UCSD-AML1 (cell line): ENCODE results near the gene NTSR1.

Experiments used
- DNase-seq: peaks from one replicate; lab custom pipeline; 2025; ENCODE audit not compliant: unreplicated experiment; lab: John Stamatoyannopoulos, UW

NTSR1 gene

DNA sequence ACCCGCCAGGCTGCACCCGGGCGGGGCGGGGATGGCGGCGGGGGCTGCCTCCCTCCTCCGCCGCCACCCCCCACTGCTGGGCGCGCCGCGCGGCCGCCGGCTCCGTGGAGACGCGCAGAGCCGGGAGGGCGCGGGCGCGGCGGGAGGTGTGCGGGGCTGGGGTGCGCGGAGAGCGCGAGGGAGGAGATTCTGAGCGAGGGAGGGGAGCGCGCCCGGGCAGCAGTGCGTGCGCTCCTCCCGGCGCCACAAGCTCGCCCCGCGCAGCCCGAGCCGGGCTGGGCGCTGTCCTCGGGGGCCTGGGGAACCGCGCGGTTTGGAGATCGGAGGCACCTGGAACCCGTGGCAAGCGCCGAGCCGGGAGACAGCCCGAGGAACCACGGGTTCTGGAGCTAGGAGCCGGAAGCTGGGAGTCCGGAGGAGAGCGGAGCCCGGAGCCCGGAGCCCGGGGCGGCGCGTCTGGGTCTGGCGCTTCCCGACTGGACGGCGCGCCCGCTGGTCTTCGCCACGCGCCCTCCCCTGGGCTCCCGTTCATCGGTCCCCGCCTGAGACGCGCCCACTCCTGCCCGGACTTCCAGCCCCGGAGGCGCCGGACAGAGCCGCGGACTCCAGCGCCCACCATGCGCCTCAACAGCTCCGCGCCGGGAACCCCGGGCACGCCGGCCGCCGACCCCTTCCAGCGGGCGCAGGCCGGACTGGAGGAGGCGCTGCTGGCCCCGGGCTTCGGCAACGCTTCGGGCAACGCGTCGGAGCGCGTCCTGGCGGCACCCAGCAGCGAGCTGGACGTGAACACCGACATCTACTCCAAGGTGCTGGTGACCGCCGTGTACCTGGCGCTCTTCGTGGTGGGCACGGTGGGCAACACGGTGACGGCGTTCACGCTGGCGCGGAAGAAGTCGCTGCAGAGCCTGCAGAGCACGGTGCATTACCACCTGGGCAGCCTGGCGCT lies at the start of gene NTSR1:
Gene NTSR1 (plus strand): TSS at position 246 of the 946 bp plus-strand sequence. CDS start 372 bp downstream, at position 618.
- no peak for DNase-seq

DNA sequence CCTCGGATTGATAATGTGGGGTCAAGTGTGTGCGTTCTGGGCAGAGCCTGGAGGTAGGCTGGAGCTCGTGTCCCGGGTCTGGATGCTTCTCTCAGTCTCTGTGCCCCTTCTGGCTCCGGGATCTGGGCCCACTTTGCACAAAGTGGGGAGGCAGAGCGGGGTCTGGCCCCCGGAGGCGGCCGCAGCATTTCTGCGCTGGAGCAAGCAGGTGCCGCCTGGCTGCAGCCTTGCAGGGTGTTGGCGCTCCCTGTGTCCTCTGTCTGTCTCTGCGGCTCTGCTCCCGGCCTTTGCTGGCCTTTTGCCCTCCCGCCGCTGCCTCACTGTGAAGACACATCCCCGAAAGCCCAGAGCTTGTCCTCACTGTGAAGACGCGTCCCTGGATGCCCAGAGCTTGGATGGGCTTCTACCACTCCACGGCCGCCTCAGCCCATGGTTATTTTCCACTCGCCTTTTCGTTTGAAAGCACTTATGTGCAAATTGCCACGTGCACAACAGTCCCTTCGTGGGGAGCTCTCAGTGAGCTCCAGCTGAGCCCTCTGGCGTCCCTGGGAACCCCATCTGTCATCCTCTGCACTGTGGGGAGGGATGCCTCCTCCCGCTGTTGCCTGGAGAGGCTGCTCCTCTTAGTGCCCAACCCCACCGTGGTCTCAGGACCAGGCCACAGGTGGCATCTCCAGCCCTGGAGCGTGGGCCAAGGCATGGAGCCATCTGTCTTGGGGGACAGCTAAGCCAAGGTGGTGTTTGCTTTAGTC lies 49.0 kb upstream of the NTSR1 start:
- DNase-seq, result no peak

DNA sequence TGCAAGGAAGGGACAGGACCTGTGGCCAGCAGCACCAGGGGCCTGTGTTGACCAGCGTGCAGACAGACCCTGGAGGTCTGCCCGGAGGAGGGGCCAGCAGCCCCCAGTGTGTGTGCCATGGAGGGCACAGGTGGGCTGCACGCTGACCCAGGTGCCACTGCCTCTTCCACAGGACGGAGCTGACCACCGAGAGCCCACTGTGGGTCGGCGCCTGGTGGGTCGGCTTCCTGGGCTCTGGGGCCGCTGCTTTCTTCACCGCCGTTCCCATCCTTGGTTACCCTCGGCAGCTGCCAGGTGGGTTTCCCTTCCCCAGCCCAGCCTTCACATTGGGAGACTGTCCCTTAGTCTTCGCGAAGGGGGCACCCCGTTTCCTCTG lies 48.4 kb upstream of the NTSR1 start:
- no peak for DNase-seq

DNA sequence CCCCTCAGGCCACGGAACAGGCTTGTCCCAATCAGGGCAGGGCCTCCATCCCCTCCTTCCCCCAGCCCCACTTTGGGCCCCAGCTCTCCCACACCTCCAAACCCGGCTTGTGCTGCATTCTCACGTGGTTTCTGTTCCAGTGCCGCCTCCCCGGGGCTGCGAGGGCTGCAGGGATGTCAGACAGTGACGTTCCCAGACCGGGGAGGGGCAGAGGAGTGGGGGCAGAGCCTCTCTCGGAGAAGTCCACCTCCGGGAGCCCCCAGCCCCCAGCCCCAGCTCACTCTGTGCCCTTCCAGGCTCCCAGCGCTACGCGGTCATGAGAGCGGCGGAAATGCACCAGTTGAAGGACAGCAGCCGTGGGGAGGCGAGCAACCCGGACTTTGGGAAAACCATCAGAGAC lies 47.9 kb upstream of the NTSR1 start:
- no peak for DNase-seq

DNA sequence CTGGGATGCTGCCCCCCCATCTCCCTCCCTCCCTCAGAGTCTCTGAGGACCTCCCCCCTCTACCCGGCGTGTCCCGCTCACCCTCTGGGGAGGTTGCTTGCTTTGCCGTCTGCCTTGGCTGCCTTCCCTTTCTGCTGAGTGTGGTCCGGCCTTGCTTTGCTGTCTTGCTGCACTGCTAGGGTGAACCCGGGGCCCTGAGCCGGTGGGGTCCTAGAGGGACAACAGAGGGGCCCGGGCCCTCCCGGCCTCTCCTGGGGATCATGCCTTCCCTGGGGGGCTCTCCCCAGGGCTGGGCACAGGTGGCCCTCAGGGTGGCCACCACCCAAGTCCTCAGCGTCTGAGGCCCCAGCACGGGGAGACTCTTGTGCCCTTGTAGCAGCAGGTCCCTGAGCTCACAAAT lies 47.0 kb upstream of the NTSR1 start:
- DNase-seq, result no peak

DNA sequence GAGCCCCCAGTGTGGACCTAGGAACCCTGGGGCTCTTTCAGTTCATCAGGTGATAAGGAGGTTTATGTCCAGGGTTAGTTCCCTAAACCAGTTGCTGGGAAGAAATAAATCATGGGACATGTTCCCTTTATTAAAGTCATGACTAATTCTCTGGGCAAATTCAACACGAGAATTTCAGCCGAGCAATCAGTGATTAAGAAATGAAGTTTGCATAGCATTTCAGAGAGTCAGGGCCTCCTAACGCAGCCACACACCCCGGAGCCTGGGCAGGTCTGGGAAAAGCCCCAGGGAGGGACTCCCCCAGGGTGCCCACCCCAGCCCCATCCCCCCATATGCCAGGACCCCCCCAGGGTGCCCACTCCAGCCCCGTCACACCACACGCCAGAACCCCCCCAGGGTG lies 46.2 kb upstream of the NTSR1 start:
- DNase-seq, result no peak

DNA sequence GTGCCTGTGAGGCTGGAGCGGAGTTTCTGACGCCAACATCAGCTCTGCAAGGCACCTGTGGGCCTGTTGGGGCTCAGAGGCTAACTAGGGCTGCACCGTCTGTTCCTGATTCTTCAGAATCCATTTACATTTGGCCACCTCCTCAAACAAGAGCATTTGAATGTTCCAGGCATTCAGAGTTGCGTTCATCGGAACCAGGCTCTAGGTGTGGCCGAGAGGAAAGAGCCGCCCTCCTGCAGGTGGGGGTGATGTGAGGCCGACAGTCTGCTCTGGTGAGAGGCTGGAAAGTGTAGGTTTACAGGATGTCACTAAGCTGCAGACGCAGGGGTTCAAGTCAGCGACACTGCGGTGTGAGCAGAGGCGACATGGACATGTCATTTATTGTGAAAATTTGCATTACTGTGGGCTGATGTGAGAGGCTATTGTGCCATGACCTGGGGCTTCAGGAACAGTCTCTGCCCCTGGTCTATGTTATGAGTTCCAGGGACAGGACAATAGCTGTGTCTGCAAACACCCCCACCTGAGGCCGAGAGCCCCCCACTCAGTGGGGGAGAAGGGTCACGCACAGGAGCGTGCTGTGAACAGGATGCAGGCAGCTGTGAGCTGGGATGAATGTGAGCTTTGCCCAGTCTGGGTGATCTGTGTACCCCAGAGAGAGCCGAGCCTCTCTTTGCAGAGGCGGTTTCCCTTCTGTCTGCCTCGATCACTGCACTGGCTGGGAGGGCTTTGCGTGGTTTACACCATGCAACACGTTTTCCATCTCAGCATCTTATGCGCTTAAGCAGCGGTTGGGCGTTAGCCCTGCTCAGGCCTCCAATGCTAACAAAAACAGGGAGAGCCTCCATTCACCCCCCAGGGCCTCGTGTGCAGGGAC lies 45.3 kb upstream of the NTSR1 start:
- DNase-seq, result no peak

DNA sequence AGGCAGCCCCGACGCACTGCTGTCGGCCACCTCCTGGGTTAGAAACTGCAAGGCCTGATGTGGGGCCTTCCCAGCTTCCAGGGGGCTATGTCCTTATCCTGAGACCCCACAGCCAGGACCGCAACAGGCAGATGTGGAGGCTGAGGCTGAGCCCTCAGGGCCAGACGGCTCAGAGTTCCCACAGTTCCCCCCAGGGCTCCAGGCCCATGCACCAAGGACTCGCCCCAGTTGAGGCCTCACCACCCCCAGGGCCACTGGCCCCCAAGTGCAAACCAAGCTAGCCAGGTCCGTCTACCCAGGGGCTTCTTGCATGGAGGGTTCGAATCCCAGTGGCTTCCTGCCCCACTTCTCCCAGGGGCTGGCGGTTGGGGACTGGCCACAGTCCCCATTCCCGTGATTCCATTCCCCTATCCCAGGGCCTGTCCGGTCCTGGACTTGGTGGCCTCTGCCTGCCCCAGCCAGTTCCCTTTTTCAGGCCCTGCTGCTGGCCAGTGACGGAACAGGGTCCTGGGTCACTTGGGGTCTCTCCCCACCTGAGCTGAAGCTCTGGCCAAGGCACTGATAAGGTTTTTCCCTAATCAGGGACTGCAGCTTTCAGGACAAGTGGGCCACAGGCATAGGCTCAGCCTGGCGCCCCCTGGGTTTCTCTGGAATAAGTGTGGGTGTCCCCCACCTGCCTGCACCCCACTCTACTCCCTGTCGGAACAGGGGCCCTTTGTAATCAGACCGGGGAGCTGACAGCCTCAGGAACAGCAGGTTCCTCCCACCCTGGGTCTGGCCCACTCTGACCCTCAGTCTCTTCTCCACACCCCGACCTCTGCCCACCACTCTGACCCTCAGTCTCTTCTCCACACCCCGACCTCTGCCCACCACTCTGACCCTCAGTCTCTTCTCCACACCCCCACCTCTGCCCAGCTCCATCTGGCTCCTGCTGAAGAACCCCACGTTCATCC lies 44.3 kb upstream of the NTSR1 start:
- no peak for DNase-seq

DNA sequence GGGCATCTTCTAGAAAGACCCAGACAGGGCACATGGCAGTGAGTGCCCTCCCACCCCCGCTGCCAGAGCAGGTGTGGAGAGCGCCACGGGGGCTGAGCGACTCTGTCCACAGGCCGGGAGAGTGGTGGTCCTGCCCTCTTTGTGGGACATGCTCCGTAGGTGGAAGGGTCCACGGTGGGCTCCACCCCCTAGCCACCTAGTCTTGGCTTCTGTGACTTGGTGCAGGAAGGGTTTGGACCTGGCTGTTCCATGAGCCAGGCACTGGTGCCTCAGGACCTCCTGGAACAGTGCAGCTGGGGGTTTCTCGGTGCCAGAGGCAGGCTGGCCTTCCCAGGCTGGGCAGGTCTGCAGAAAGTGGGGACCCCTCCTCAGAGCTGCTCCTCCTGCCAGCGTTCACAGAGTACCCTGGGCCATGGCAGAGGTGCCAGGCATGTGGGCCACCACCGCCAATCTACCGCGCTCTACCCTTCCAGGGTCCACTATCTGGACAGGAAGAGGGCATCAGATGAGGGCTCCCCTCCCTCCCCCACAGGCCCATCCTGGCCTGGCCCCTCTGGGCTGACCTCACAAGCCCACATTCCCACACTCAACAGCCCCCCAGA lies 43.4 kb upstream of the NTSR1 start:
- no peak for DNase-seq

DNA sequence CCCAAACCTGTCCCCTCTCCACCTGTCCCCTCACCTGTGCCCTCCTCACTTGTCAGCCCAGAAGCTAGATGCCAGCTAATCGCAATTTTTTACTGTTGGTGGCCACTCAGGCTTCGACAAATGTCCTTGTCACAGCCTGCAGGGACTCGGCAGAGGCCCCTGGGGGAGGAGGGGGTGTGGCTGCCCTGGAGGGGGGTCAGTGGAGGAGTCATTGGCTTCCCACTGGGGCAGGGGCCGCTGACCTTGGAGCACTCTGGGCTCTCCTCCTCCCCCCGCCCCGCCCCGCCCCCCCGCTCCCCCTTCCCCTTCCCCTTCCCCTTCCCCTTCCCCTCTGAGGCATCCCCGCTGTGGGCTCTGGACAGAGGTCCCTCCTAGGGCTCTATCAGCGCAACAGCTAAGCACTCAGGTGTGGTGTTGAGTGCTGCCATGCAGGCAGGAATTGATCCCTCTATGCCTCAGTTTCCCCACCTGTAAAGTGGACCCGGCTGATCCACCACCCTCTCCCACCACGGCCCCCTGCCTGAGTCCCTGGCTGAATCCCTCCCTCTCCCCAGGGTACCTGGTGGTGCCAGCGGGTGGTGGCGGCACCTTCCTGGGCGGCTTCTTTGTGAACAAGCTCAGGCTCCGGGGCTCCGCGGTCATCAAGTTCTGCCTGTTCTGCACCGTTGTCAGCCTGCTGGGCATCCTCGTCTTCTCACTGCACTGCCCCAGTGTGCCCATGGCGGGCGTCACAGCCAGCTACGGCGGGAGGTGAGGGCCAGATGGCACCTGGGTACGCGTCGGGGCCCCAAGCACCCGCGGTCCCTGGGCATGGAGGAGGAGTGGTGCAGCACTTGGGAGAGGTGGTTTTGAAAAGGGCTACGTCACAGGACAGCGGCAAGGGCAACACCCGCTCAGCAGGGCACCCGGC lies 42.6 kb upstream of the NTSR1 start:
- DNase-seq, result no peak

DNA sequence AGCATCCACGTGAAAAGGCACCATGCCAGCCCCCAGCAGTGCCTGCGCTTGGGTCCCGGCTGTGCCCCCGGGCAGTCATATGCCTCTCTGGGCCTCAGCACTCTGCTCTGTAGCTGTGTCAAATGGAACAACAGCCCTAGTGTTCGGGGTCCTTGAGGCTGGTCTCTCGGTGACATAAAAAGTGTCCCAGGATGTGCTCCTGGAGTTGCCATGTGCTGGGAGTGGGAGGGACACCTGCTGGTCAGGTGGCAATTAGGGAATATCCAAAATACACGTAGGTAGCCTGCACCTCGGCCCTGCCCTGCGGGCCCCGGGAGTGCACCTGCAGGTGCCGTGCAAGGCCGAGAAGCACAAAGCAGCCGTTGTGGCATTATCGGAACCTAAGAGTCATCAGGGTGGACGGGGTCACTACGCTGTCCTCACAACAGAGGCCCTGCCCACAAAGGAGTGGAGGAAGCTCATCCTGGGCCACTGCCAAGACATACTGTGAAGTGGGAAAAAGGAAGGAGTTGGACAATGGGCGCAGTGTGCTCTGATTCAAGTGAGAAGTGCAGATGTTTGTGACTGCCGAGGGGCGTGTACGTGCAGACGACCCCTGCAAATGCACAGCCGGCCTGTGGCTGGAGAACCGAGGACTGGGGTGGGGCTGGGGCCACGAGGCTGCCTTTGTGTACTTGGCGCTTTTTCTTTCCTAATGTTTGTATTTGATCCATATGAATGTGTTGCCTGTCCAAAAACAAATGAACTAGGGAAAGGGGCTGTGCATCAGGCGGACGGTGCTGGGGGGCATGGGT lies 41.7 kb upstream of the NTSR1 start:
- no peak for DNase-seq

DNA sequence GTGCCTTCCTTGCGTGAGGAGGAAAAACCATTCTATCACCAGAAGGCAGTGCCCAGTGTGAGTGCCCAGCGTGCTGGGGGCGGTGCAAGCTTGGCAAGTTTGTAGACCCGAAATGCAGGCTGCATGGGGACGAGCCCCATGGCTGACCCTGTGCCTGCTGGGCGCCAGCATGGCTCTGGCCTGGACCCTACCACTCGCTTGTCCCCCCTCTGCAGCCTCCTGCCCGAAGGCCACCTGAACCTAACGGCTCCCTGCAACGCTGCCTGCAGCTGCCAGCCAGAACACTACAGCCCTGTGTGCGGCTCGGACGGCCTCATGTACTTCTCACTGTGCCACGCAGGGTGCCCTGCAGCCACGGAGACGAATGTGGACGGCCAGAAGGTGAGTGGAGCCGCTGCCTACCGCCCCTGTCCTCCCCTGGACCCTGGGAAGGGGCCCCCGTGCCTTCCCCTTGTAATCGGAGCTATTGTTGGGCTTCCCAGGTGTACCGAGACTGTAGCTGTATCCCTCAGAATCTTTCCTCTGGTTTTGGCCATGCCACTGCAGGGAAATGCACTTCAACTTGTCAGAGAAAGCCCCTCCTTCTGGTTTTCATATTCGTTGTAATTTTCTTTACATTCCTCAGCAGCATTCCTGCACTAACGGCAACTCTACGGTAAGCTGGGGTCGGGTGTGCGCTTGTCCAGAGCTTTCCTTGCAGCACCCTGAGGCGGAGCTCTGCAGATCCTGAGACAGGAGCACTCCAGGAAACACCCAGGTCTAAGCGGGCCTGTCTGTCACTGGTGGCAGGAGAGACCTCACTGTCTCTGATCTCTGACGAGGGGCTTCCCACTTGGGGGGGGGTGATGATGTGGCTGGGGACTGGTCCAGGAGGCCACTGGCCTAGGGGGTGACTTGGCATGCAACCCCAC lies 40.9 kb upstream of the NTSR1 start:
- DNase-seq, result no peak

DNA sequence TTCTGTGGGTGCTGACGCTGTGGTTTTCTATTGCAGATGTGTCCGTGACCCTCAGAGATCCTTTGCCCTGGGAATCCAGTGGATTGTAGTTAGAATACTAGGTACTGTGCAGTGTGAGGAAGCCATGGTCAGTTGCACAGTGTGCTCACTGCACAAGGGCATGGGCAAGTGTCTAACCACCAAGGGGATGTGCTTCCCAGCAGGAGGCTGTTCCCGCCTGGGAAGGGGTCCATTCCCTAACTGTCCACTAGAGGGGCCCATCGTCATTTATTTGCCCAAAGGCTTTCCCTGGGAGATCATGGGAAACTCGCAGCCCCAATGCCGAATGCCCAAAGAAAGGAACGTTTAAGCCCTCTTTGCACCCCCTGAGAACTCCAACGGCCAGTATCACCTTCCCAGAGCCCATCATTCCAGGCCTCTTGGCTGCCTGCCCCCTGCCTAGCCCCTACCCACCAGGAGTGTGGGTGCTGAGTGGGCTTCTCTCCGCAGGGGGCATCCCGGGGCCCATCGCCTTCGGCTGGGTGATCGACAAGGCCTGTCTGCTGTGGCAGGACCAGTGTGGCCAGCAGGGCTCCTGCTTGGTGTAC lies 40.1 kb upstream of the NTSR1 start:
- peak; percentile 58 for DNase-seq

DNA sequence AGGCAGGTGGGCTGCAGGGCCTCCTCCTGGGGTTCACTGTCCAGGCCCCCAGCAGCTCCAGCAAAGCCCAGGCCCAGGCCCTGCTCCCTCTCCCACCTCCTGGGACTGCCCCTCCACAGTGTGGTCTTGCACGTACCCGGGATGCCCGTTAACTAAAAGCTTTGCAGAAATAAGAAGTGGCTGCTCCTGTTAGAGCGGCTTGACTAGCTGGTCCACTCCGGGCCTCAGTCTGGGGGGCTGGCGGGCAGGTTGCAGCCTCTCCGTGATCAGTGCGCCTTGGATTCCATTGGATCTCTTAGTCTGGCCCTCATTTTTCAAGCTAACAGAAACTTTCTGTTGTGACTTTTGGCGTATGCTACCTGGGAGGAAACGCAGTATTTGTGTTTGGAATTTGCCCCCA lies 39.4 kb upstream of the NTSR1 start:
- no peak for DNase-seq

DNA sequence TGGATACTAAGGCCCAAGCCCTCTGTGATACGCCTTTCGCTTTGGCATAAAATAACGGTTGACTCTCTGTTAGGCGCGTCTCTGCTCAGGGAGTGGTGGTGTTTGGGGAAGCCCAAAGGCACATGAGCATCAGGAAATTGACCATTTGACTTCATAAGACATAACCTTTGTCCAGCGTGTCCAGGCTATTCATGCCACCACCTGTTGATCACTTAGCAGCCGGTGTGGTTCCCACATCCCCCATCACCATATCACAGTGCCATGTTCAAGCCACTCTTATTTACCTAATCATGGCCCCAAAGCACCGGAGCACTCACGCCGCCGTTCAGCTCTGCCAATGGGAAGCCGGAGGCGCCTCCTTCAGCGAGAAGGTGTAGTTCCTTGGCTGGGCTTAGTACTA lies 38.5 kb upstream of the NTSR1 start:
- DNase-seq, result no peak

DNA sequence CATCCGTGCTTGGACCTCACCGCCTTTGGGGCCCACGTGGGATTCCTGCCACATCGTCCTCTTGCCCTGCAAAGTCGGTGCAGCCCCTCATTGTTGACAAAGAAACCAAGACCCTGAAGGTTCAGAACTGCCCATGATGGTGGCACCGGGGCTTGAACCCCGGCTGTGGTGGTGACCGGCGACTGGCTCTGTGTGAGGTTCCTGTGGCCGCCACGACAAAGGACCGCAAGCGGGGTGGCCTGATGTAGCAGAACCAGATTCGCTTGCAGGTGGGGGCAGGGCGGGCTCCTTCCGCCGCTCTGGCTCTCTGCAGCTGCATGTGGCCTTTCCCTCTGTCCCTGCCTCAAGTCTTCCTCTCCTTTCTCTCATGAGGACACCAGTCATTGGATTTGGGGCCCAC lies 37.6 kb upstream of the NTSR1 start:
- DNase-seq, result no peak

DNA sequence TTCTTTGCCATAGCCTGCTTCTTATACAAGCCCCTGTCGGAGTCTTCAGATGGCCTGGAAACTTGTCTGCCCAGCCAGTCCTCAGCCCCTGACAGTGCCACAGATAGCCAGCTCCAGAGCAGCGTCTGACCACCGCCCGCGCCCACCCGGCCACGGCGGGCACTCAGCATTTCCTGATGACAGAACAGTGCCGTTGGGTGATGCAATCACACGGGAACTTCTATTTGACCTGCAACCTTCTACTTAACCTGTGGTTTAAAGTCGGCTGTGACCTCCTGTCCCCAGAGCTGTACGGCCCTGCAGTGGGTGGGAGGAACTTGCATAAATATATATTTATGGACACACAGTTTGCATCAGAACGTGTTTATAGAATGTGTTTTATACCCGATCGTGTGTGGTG lies 36.9 kb upstream of the NTSR1 start:
- no peak for DNase-seq
